Astrocyte (in vitro differentiated cells and primary cell): ENCODE data around the gene MFAP2. TPM values are rescaled to one million over a fixed set of nuclear protein-coding genes. Genes with fewer than 3 reads are reported as not detected.

ENCODE experiments used
- DNase-seq: peaks from one replicate; pipeline ENCODE4 v3.0.0-alpha.2; 2010; ENCODE audit warnings: low read depth
- FAIRE-seq: peaks from 2 replicates; lab custom pipeline; 2011; peaks lifted over from hg19 to GRCh38; lab: Jason Lieb, UNC
- H2AFZ ChIP-seq: 2 replicates; pipeline ENCODE4 v1.6.0; 2012; ENCODE audit warnings: low read depth, low read length, inconsistent platforms
- H3K27ac ChIP-seq: 2 replicates; pipeline ENCODE4 v1.5.1; 2011; ENCODE audit warnings: low read depth, low read length, inconsistent platforms
- H3K27me3 ChIP-seq: 2 replicates; pipeline ENCODE4 v1.6.0; 2011; ENCODE audit warnings: low read length, inconsistent platforms; ENCODE audit not compliant: insufficient read depth
- H3K36me3 ChIP-seq: 2 replicates; pipeline ENCODE4 v1.5.1; 2011; ENCODE audit warnings: low read length, inconsistent platforms; ENCODE audit not compliant: insufficient read depth
- H3K4me1 ChIP-seq: 2 replicates; pipeline ENCODE4 v1.5.1; 2011; ENCODE audit warnings: low read length, inconsistent platforms; ENCODE audit not compliant: insufficient read depth
- H3K4me2 ChIP-seq: 2 replicates; pipeline ENCODE4 v1.6.0; 2012; ENCODE audit warnings: low read length, inconsistent platforms
- H3K4me3 ChIP-seq: 2 replicates; pipeline ENCODE4 v1.5.1; 2011; ENCODE audit warnings: low read depth, mild to moderate bottlenecking, low read length, inconsistent platforms; ENCODE audit not compliant: insufficient read depth
- H3K79me2 ChIP-seq: 2 replicates; pipeline ENCODE4 v1.6.0; 2012; ENCODE audit warnings: mild to moderate bottlenecking, low read length, inconsistent platforms; ENCODE audit not compliant: insufficient read depth
- H3K9ac ChIP-seq: 2 replicates; pipeline ENCODE4 v1.6.0; 2012; ENCODE audit warnings: mild to moderate bottlenecking, low read length, inconsistent platforms
- H3K9me3 ChIP-seq: 2 replicates; pipeline ENCODE4 v1.5.1; 2012; ENCODE audit warnings: low read depth, mild to moderate bottlenecking, low read length, inconsistent platforms; ENCODE audit not compliant: insufficient read depth
- H4K20me1 ChIP-seq: 2 replicates; pipeline ENCODE4 v1.6.0; 2012; ENCODE audit warnings: low read length, inconsistent platforms; ENCODE audit not compliant: insufficient read depth
- H3K27ac Mint-ChIP-seq: one replicate; pipeline ENCODE4 v1.8.0; 2021; ENCODE audit warnings: mild to moderate bottlenecking, mixed read lengths; ENCODE audit not compliant: unreplicated experiment
- H3K27me3 Mint-ChIP-seq: one replicate; pipeline ENCODE4 v1.8.0; 2021; ENCODE audit warnings: low read depth, mixed read lengths; ENCODE audit not compliant: unreplicated experiment
- H3K36me3 Mint-ChIP-seq: one replicate; pipeline ENCODE4 v1.8.0; 2021; ENCODE audit warnings: low read depth, mixed read lengths; ENCODE audit not compliant: unreplicated experiment
- H3K4me1 Mint-ChIP-seq: one replicate; pipeline ENCODE4 v1.8.0; 2021; ENCODE audit warnings: low read depth, mixed read lengths; ENCODE audit not compliant: unreplicated experiment
- H3K4me3 Mint-ChIP-seq: one replicate; pipeline ENCODE4 v1.8.0; 2021; ENCODE audit warnings: mild to moderate bottlenecking, moderate library complexity, mixed read lengths; ENCODE audit not compliant: unreplicated experiment
- H3K9me3 Mint-ChIP-seq: one replicate; pipeline ENCODE4 v1.8.0; 2021; ENCODE audit warnings: mild to moderate bottlenecking, mixed read lengths; ENCODE audit not compliant: unreplicated experiment
- EZH2 ChIP-seq: IDR thresholded peaks from 2 replicates; pipeline ENCODE4 v1.6.1; 2012; ENCODE audit warnings: mild to moderate bottlenecking, low read length, inconsistent platforms; ENCODE audit not compliant: insufficient read depth
- total RNA-seq: library from RNA; stranded (reverse); gene quantifications from 2 replicates; pipeline ENCODE4 v1.2.1, GENCODE V29; 2021
- TF ChIP-seq, protein P1 (sequence below): IDR thresholded peaks from 2 replicates; pipeline ENCODE4 v1.5.1; 2011; ENCODE audit warnings: low read depth, mild to moderate bottlenecking, inconsistent platforms, low read length, moderate library complexity; ENCODE audit not compliant: insufficient read depth

The MFAP2 gene
- total RNA-seq, 1 donor from 2014 or later = 121 TPM

DNA sequence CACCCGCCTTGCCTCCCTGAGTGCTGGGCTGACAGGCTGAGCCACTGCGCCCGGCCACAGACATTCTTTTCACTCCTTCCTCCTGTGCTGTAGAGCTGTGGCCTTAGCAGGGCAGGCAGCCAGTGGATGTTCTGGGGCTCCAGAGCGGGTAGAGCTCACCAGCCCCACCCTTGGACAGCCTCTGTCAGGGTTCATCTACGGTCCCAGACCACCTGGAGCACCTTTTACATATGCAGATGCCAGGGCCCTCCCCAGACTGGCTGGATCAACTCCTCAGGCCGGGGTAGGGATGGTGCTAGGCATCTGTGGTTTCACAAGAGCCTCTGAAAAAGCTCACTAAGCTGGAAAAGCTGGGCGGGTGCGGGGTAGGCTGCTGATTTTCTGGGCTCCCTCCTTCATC is 26.7 kb upstream of the MFAP2 start:
- H4K20me1 ChIP-seq = peaks cover 64% of the 10 kb centered on the region

DNA sequence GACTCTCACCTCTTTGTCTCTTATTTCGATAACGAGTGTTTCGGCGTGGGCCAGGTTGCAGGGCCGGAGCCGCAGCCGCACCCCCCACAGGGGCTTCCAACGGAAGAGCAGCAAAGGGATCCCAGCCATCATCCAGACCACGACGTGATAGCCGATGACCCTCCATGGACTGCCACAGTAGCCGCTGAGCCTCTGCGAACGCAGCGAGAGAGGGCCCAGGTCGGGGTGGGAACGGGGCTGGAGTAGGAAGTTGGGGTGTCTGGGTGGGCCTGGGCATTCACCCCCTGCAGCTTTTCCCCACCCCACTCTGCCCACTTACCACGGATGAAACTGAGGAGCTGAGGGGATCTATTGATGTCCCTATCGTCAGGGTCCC is 24.9 kb upstream of the MFAP2 start:
- H3K9me3 ChIP-seq = no peaks in the 10 kb centered on the region
- Mint-ChIP-seq H3K27ac (no peak overlapping the region), H3K4me3 (no peak overlapping the region), H3K4me1 (peaks cover 2% of the 10 kb centered on the region), H3K27me3 (no peaks in the 10 kb centered on the region), H3K9me3 (no peaks in the 10 kb centered on the region), H3K36me3 (peaks cover 20% of the 10 kb centered on the region)
- H3K27me3 ChIP-seq = no peaks in the 10 kb centered on the region
- no peak for TF ChIP-seq EZH2
- TF ChIP-seq, protein P1, sequence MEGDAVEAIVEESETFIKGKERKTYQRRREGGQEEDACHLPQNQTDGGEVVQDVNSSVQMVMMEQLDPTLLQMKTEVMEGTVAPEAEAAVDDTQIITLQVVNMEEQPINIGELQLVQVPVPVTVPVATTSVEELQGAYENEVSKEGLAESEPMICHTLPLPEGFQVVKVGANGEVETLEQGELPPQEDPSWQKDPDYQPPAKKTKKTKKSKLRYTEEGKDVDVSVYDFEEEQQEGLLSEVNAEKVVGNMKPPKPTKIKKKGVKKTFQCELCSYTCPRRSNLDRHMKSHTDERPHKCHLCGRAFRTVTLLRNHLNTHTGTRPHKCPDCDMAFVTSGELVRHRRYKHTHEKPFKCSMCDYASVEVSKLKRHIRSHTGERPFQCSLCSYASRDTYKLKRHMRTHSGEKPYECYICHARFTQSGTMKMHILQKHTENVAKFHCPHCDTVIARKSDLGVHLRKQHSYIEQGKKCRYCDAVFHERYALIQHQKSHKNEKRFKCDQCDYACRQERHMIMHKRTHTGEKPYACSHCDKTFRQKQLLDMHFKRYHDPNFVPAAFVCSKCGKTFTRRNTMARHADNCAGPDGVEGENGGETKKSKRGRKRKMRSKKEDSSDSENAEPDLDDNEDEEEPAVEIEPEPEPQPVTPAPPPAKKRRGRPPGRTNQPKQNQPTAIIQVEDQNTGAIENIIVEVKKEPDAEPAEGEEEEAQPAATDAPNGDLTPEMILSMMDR = no peak
- H3K4me2 ChIP-seq = no peak overlapping the region
- H3K27ac ChIP-seq = no peak overlapping the region
- no peak for DNase-seq
- peaks cover 19% of the 10 kb centered on the region for H3K4me1 ChIP-seq
- no peak overlapping the region for H2AFZ ChIP-seq
- FAIRE-seq = no peak
- H3K4me3 ChIP-seq = no peak overlapping the region
- no peak overlapping the region for H3K9ac ChIP-seq
- peaks cover 62% of the 10 kb centered on the region for H4K20me1 ChIP-seq
- peaks cover 23% of the 10 kb centered on the region for H3K79me2 ChIP-seq
- H3K36me3 ChIP-seq = peaks cover 12% of the 10 kb centered on the region

More for the DNA sequence above, 26.7 kb upstream of the MFAP2 start:
- TF ChIP-seq EZH2 = no peak
- TF ChIP-seq, protein P1 = no peak
- DNase-seq = no peak
- Mint-ChIP-seq H3K9me3 (no peaks in the 10 kb centered on the region), H3K27me3 (no peaks in the 10 kb centered on the region), H3K27ac (no peak overlapping the region), H3K4me1 (peaks cover 5% of the 10 kb centered on the region), H3K4me3 (no peak overlapping the region), H3K36me3 (peaks cover 14% of the 10 kb centered on the region)
- H3K4me1 ChIP-seq = peaks cover 31% of the 10 kb centered on the region
- no peak overlapping the region for H3K4me2 ChIP-seq
- H3K27me3 ChIP-seq = no peaks in the 10 kb centered on the region
- peaks cover 12% of the 10 kb centered on the region for H3K36me3 ChIP-seq
- no peak overlapping the region for H3K4me3 ChIP-seq
- no peak overlapping the region for H3K27ac ChIP-seq
- FAIRE-seq = no peak
- H3K79me2 ChIP-seq = peaks cover 35% of the 10 kb centered on the region
- no peak overlapping the region for H2AFZ ChIP-seq
- H3K9ac ChIP-seq = no peak overlapping the region
- no peaks in the 10 kb centered on the region for H3K9me3 ChIP-seq

DNA sequence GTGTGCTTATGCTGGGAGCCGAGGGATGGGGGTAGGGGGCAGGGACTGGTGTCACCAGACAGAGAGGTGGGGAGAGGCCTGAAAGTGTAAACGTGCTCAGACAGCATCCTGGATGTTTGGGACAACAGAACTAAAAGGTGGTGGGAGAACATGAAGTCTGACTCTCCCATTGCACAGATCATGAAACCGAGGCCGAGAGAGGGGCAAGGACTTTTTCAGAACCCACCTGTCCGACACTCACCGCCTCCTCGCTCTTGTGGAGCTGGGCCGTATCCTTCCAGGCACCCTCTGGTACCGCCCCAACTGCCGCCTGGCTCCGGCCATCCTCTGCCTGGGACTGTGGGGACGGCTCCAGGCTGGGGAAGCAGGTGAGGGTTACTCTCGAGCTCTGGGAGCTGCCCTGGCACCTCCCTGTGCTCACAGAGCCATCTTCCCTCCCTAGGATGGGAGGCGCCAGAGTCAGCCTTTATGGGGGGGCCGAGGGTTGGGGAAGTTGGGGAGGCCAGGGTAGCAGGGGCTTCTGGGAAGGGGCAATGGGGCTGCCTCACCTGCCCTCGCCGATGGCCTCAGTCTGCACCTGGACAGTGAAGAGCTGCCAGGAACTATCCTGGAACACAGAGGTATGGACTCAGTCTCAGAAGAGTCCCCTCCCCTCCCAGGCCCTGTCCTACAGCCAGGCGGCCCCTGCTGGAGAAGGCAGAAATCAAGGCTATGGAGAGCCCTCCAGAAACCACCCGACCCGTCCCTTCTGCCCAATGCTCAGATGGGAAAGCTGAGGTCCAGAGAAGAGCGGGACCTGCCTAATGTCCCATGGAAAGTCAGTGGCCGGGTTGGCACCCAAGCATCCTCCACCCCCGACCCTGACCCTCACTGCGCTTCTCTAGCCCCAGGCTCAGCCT is 24.3 kb upstream of the MFAP2 start:
- H4K20me1 ChIP-seq = peaks cover 56% of the 10 kb centered on the region
- Mint-ChIP-seq H3K27ac (no peak overlapping the region), H3K27me3 (no peaks in the 10 kb centered on the region), H3K36me3 (peaks cover 20% of the 10 kb centered on the region), H3K4me1 (peaks cover 1% of the 10 kb centered on the region), H3K9me3 (no peaks in the 10 kb centered on the region), H3K4me3 (no peak overlapping the region)
- no peak for TF ChIP-seq EZH2
- H3K4me1 ChIP-seq = peaks cover 14% of the 10 kb centered on the region
- FAIRE-seq (no peak), DNase-seq (no peak)
- H3K36me3 ChIP-seq = peaks cover 12% of the 10 kb centered on the region
- H3K27ac ChIP-seq = peak overlapping the region; percentile 31
- no peak overlapping the region for H2AFZ ChIP-seq
- peak overlapping the region; percentile 28 for H3K4me2 ChIP-seq
- H3K4me3 ChIP-seq = no peak overlapping the region
- peak overlapping the region; percentile 64 for H3K9ac ChIP-seq
- H3K9me3 ChIP-seq = no peaks in the 10 kb centered on the region
- H3K27me3 ChIP-seq = no peaks in the 10 kb centered on the region
- H3K79me2 ChIP-seq = peaks cover 17% of the 10 kb centered on the region
